CD4-positive, alpha-beta T cell (primary cell): ENCODE data around the gene ALDH1A2. TPM values are rescaled to one million over a fixed set of nuclear protein-coding genes. Genes with fewer than 3 reads are reported as not detected.

Experiments
- ATAC-seq: fragments of 200-7000 bp; cut with Tn5 transposase; one replicate; pipeline ENCODE4 v1.10.0; 2022; ENCODE audit warnings: mild to moderate bottlenecking; ENCODE audit not compliant: poor library complexity
- CTCF ChIA-PET: fragments of 350-600 bp; sonication (Branson Sonifier 250); formaldehyde crosslinking; loops from one replicate; lab custom pipeline; 2021; ENCODE audit warnings: antibody characterized with exemption, inconsistent platforms; lab: Charles Lee
- POLR2A ChIA-PET: fragments of 350-600 bp; sonication (Branson Sonifier 250); formaldehyde crosslinking; loops from one replicate; lab custom pipeline; 2021; ENCODE audit warnings: antibody characterized with exemption, inconsistent platforms; lab: Charles Lee
- DNase-seq, 14 experiments: peaks; one replicate each; pipeline ENCODE4 v3.0.0-alpha.2; 2013 to 2020; ENCODE audit warnings: mixed read lengths in 2 of 14
- H3K27ac ChIP-seq, 2 donors: one replicate each; pipeline versions ENCODE4 v1.5.1 to v1.7.0; 2013; ENCODE audit warnings: low read length in 2 of 2, low read depth in 1 of 2, mild to moderate bottlenecking in 1 of 2
- H3K27me3 ChIP-seq, 2 experiments: 1 replicate in 1 of 2; 2 replicates in 1 of 2; pipeline versions ENCODE4 v1.6.1 to v1.7.0; 2013; ENCODE audit warnings: low read length in 2 of 2, control low read depth in 1 of 2, mild to moderate bottlenecking in 1 of 2, moderate library complexity in 1 of 2; ENCODE audit not compliant: insufficient read depth in 2 of 2, control insufficient read depth in 1 of 2
- H3K36me3 ChIP-seq: one replicate; pipeline ENCODE4 v1.6.1; 2013; ENCODE audit warnings: low read length, control low read depth; ENCODE audit not compliant: insufficient read depth
- H3K4me1 ChIP-seq: one replicate; pipeline ENCODE4 v1.6.1; 2013; ENCODE audit warnings: low read length, control low read depth; ENCODE audit not compliant: insufficient read depth
- H3K4me3 ChIP-seq: one replicate; pipeline ENCODE4 v1.5.1; 2013; ENCODE audit warnings: mild to moderate bottlenecking, low read length, moderate library complexity
- H3K9me3 ChIP-seq, 2 experiments: 1 replicate in 1 of 2; 2 replicates in 1 of 2; pipeline versions ENCODE4 v1.6.1 to v1.7.0; 2013; ENCODE audit warnings: low read length in 2 of 2, mild to moderate bottlenecking in 2 of 2, control low read depth in 1 of 2, moderate library complexity in 1 of 2; ENCODE audit not compliant: control insufficient read depth in 1 of 2, insufficient read depth in 1 of 2
- H3K27ac Mint-ChIP-seq: one replicate; pipeline ENCODE4 v1.8.0; 2020; ENCODE audit warnings: mixed read lengths
- H3K27me3 Mint-ChIP-seq: one replicate; pipeline ENCODE4 v1.8.0; 2021; ENCODE audit warnings: mixed read lengths
- H3K36me3 Mint-ChIP-seq: one replicate; pipeline ENCODE4 v1.8.0; 2021; ENCODE audit warnings: low read depth, mixed read lengths
- H3K4me1 Mint-ChIP-seq: one replicate; pipeline ENCODE4 v1.8.0; 2021; ENCODE audit warnings: low read depth, mixed read lengths
- H3K4me3 Mint-ChIP-seq: one replicate; pipeline ENCODE4 v1.8.0; 2020; ENCODE audit warnings: mild to moderate bottlenecking, mixed read lengths
- H3K9me3 Mint-ChIP-seq: one replicate; pipeline ENCODE4 v1.8.0; 2020; ENCODE audit warnings: mixed read lengths
- CTCF ChIP-seq: fragments of 200-600 bp; IDR thresholded peaks from one replicate; pipeline ENCODE4 v1.8.0; 2022; ENCODE audit warnings: antibody characterized with exemption, mild to moderate bottlenecking
- intact Hi-C, 2 experiments: fragments of 100-400 bp; cut with DNase I in 1 of 2; cut with micrococcal nuclease in 1 of 2; formaldehyde crosslinking; loops; one replicate each; pipeline versions ENCODE4 v1.15.1 to v1.9.0; 2023 to 2025; cut with DNase I, micrococcal nuclease
- total RNA-seq, 174 experiments: library from RNA in 2 of 174; stranded (reverse) in 2 of 174; gene quantifications; one replicate each; pipeline ENCODE4 v1.2.3 and lab custom pipeline; 2021 to 2026

ALDH1A2 gene
- total RNA-seq, 2 experiments from 2014 or later: not detected

GRCh38 chr15:57919754-57920153 is 145.8 kb downstream of the ALDH1A2 start:
- H3K36me3 ChIP-seq: no peaks in the 10 kb centered on the region
- ChIA-PET POLR2A (no interaction called here), CTCF (no interaction called here)
- no peaks in the 10 kb centered on the region for H3K36me3 Mint-ChIP-seq
- no peaks in the 10 kb centered on the region for H3K27me3 ChIP-seq
- ATAC-seq: no peak
- no peaks in the 10 kb centered on the region for H3K9me3 Mint-ChIP-seq
- no peak for DNase-seq
- H3K4me1 ChIP-seq: no peaks in the 10 kb centered on the region
- intact Hi-C loops: no loop called here
- no peak for TF ChIP-seq CTCF
- H3K4me1 Mint-ChIP-seq: no peaks in the 10 kb centered on the region
- no peak overlapping the region for H3K4me3 ChIP-seq
- H3K27ac ChIP-seq: no peak overlapping the region
- H3K4me3 Mint-ChIP-seq: no peak overlapping the region
- no peak overlapping the region for H3K27ac Mint-ChIP-seq
- no peaks in the 10 kb centered on the region for H3K9me3 ChIP-seq
- H3K27me3 Mint-ChIP-seq: peaks cover 6% of the 10 kb centered on the region

- H3K27ac ChIP-seq: no peak overlapping the region
- Mint-ChIP-seq H3K4me3 (no peak overlapping the region), H3K27me3 (peaks cover 9% of the 10 kb centered on the region), H3K27ac (no peak overlapping the region), H3K36me3 (no peaks in the 10 kb centered on the region), H3K9me3 (no peaks in the 10 kb centered on the region), H3K4me1 (no peaks in the 10 kb centered on the region)
- no peaks in the 10 kb centered on the region for H3K27me3 ChIP-seq
- no peaks in the 10 kb centered on the region for H3K36me3 ChIP-seq
- POLR2A ChIA-PET: no interaction called here
- CTCF ChIA-PET: no interaction called here
- no peak overlapping the region for H3K4me3 ChIP-seq
- H3K4me1 ChIP-seq: no peaks in the 10 kb centered on the region
- no peak for ATAC-seq
- no peak for TF ChIP-seq CTCF
- intact Hi-C loops: no loop called here
- no peaks in the 10 kb centered on the region for H3K9me3 ChIP-seq
- DNase-seq: no peak
Observed at GRCh38 chr15:57917998-57918397, 147.5 kb downstream of the ALDH1A2 start.

GRCh38 chr15:57916695-57917094 is 148.8 kb downstream of the ALDH1A2 start:
- ChIA-PET CTCF (no interaction called here), POLR2A (no interaction called here)
- ATAC-seq (no peak), DNase-seq (no peak)
- Mint-ChIP-seq H3K36me3 (no peaks in the 10 kb centered on the region), H3K27me3 (peaks cover 14% of the 10 kb centered on the region), H3K9me3 (no peaks in the 10 kb centered on the region), H3K4me3 (no peak overlapping the region), H3K4me1 (no peaks in the 10 kb centered on the region), H3K27ac (no peak overlapping the region)
- Histone ChIP-seq H3K9me3 (no peaks in the 10 kb centered on the region), H3K27me3 (no peaks in the 10 kb centered on the region), H3K27ac (no peak overlapping the region), H3K4me3 (no peak overlapping the region), H3K36me3 (no peaks in the 10 kb centered on the region), H3K4me1 (no peaks in the 10 kb centered on the region)
- intact Hi-C loops: no loop called here
- TF ChIP-seq CTCF: no peak
